Measurements from ENCODE around the gene RYR2. TPM values are rescaled to one million over a fixed set of nuclear protein-coding genes. Genes with fewer than 3 reads are reported as not detected.

RYR2 gene
- total RNA-seq, 4 donors from 2014 or later, result 0.53 to 1.2 (median 0.57) TPM

GRCh38 chr1:237035759-237036158, 6.2 kb upstream of the RYR2 start:
- WGBS, result 89% methylated on average over 1 of the region's 1 CpG
- Histone ChIP-seq H3K4me1 (no peaks in the 10 kb centered on the region), H3K9me3 (no peaks in the 10 kb centered on the region), H3K27me3 (peaks cover 7% of the 10 kb centered on the region), H3K4me3 (no peak overlapping the region), H3K36me3 (no peaks in the 10 kb centered on the region), H3K27ac (no peak overlapping the region)
- no peak for DNase-seq (ENCODE audit: low spot score in 2 of 2)
- TF ChIP-seq EP300 (IDR thresholded peaks at IDR 0.05), result no peak
- TF ChIP-seq CTCF (IDR thresholded peaks at IDR 0.05), result no peak
- TF ChIP-seq POLR2AphosphoS5 (IDR thresholded peaks at IDR 0.05), result no peak
- no peak for TF ChIP-seq POLR2A (IDR thresholded peaks at IDR 0.05)

GRCh38 chr1:237038211-237038610, 3.8 kb upstream of the RYR2 start:
- Histone ChIP-seq H3K27me3 (peaks cover 32% of the 10 kb centered on the region), H3K36me3 (no peaks in the 10 kb centered on the region), H3K27ac (no peak overlapping the region), H3K4me1 (peaks cover 17% of the 10 kb centered on the region), H3K9me3 (no peaks in the 10 kb centered on the region), H3K4me3 (no peak overlapping the region)
- 87% methylated on average over 6 of the region's 6 CpGs for WGBS
- no peak for TF ChIP-seq POLR2AphosphoS5 (IDR thresholded peaks at IDR 0.05)
- TF ChIP-seq POLR2A (IDR thresholded peaks at IDR 0.05), result no peak
- TF ChIP-seq EP300 (IDR thresholded peaks at IDR 0.05), result no peak
- no peak for TF ChIP-seq CTCF (IDR thresholded peaks at IDR 0.05)
- DNase-seq (ENCODE audit: low spot score in 2 of 2), result no peak

- Histone ChIP-seq H3K4me1 (peaks cover 18% of the 10 kb centered on the region), H3K4me3 (no peak overlapping the region), H3K9me3 (no peaks in the 10 kb centered on the region), H3K27ac (no peak overlapping the region), H3K27me3 (peaks cover 40% of the 10 kb centered on the region), H3K36me3 (no peaks in the 10 kb centered on the region)
- TF ChIP-seq CTCF (IDR thresholded peaks at IDR 0.05) (no peak), POLR2A (IDR thresholded peaks at IDR 0.05) (no peak), EP300 (IDR thresholded peaks at IDR 0.05) (no peak), POLR2AphosphoS5 (IDR thresholded peaks at IDR 0.05) (no peak)
- WGBS, result 76% methylated on average over 10 of the region's 10 CpGs
- DNase-seq (ENCODE audit: low spot score in 2 of 2), result no peak
Measured at GRCh38 chr1:237040823-237041222, 1.2 kb upstream of the RYR2 start.

- TF ChIP-seq CTCF (IDR thresholded peaks at IDR 0.05) (no peak), EP300 (IDR thresholded peaks at IDR 0.05) (no peak)
- Histone ChIP-seq H3K27me3 (peaks cover 40% of the 10 kb centered on the region), H3K36me3 (no peaks in the 10 kb centered on the region), H3K4me1 (peaks cover 18% of the 10 kb centered on the region), H3K4me3 (no peak overlapping the region), H3K9me3 (no peaks in the 10 kb centered on the region), H3K27ac (no peak overlapping the region)
- 20% methylated on average over 7 of the region's 7 CpGs for WGBS
- DNase-seq (ENCODE audit: low spot score in 2 of 2), result no peak
Measured at GRCh38 chr1:237041461-237041794, 556 bp upstream of the RYR2 start.

- no peaks in the 10 kb centered on the region for H3K9me3 ChIP-seq
Measured at GRCh38 chr1:237042526-237042891, 525 bp downstream of the RYR2 start.

More at GRCh38 chr1:237042526-237042891, 525 bp downstream of the RYR2 start:
- WGBS, result under 1% methylated on average over 16 of the region's 41 CpGs
- H3K27me3 ChIP-seq, result peaks cover 40% of the 10 kb centered on the region
- H3K36me3 ChIP-seq, result no peaks in the 10 kb centered on the region
- peak overlapping the region; percentile 45 for H3K4me3 ChIP-seq
- no peak overlapping the region for H3K27ac ChIP-seq
- no peak for DNase-seq (ENCODE audit: low spot score in 2 of 2)
- H3K4me1 ChIP-seq, result peaks cover 18% of the 10 kb centered on the region
- TF ChIP-seq POLR2AphosphoS5 (IDR thresholded peaks at IDR 0.05), result no peak
- TF ChIP-seq POLR2A (IDR thresholded peaks at IDR 0.05), result no peak
- no peak for TF ChIP-seq EP300 (IDR thresholded peaks at IDR 0.05)
- TF ChIP-seq CTCF (IDR thresholded peaks at IDR 0.05), result no peak

Measured in suprapubic skin (tissue), 4 donors.